Measurements from ENCODE around the gene ADAM22. TPM values are rescaled to one million over a fixed set of nuclear protein-coding genes. Genes with fewer than 3 reads are reported as not detected.

Gene ADAM22
- total and polyA plus RNA-seq, 7 donors = under 0.01 to 3.5 (median 1.4) TPM

GRCh38 chr7:88092676-88092999, 158.6 kb downstream of the ADAM22 start:
- Histone ChIP-seq H3K9me3 (no peaks in the 10 kb centered on the region), H3K4me1 (peaks cover 0 to 6% (median 2%) of the 10 kb centered on the region in 4 donors), H3K4me3 (no peak overlapping the region), H3K27ac (no peak overlapping the region), H3K27me3 (no peaks in the 10 kb centered on the region), H3K36me3 (no peaks in the 10 kb centered on the region)
- intact Hi-C loops (cut with DNase I) = no loop called here
- DNase-seq = no peak
- TF ChIP-seq CTCF (IDR thresholded peaks at IDR 0.05) (no peak), POLR2A (IDR thresholded peaks at IDR 0.05) (no peak), POLR2AphosphoS5 (IDR thresholded peaks at IDR 0.05) (no peak)

GRCh38 chr7:88101769-88102168, 167.7 kb downstream of the ADAM22 start:
- Histone ChIP-seq H3K4me1 (no peaks in the 10 kb centered on the region), H3K27me3 (no peaks in the 10 kb centered on the region), H3K36me3 (no peaks in the 10 kb centered on the region), H3K4me3 (no peak overlapping the region), H3K27ac (no peak overlapping the region), H3K9me3 (no peaks in the 10 kb centered on the region)
- WGBS, 2 donors = 82 to 91% methylated on average over 1 of the region's 1 CpG
- DNase-seq = no peak
- TF ChIP-seq EP300 (IDR thresholded peaks at IDR 0.05) (no peak), CTCF (IDR thresholded peaks at IDR 0.05) (no peak), POLR2AphosphoS5 (IDR thresholded peaks at IDR 0.05) (no peak), POLR2A (IDR thresholded peaks at IDR 0.05) (no peak)
- intact Hi-C loops (cut with DNase I) = no loop called here

- DNase-seq = no peak
- no peaks in the 10 kb centered on the region for H3K4me1 ChIP-seq
- intact Hi-C loops (cut with DNase I) = no loop called here
- H3K27me3 ChIP-seq = no peaks in the 10 kb centered on the region
- no peaks in the 10 kb centered on the region for H3K9me3 ChIP-seq
- no peaks in the 10 kb centered on the region for H3K36me3 ChIP-seq
- no peak overlapping the region for H3K4me3 ChIP-seq
- TF ChIP-seq EP300 (IDR thresholded peaks at IDR 0.05) (no peak), CTCF (IDR thresholded peaks at IDR 0.05) (no peak), POLR2AphosphoS5 (IDR thresholded peaks at IDR 0.05) (no peak), POLR2A (IDR thresholded peaks at IDR 0.05) (no peak)
- 3 to 40% methylated on average over 1 of the region's 1 CpG for WGBS, 2 donors
- H3K27ac ChIP-seq = no peak overlapping the region
These were observed 168.6 kb downstream of the ADAM22 start for GRCh38 chr7:88102675-88103074.

GRCh38 chr7:88104732-88105131, 170.7 kb downstream of the ADAM22 start:
- DNase-seq = no peak
- intact Hi-C loops (cut with DNase I) = no loop called here
- H3K27me3 ChIP-seq = no peaks in the 10 kb centered on the region
- no peaks in the 10 kb centered on the region for H3K9me3 ChIP-seq
- no peaks in the 10 kb centered on the region for H3K4me1 ChIP-seq
- no peak overlapping the region for H3K27ac ChIP-seq
- H3K36me3 ChIP-seq = no peaks in the 10 kb centered on the region
- no peak overlapping the region for H3K4me3 ChIP-seq
- TF ChIP-seq EP300 (IDR thresholded peaks at IDR 0.05) (no peak), POLR2A (IDR thresholded peaks at IDR 0.05) (no peak)
- WGBS, 2 donors = 68 to 86% methylated on average over 2 of the region's 2 CpGs

- Histone ChIP-seq H3K4me3 (no peak overlapping the region), H3K27ac (no peak overlapping the region), H3K4me1 (no peaks in the 10 kb centered on the region), H3K9me3 (no peaks in the 10 kb centered on the region), H3K27me3 (no peaks in the 10 kb centered on the region), H3K36me3 (no peaks in the 10 kb centered on the region)
- WGBS, 2 donors = 74 to 87% methylated on average over 3 of the region's 3 CpGs
- intact Hi-C loops (cut with DNase I) = no loop called here
- no peak for DNase-seq
- TF ChIP-seq CTCF (IDR thresholded peaks at IDR 0.05) = no peak
- no peak for TF ChIP-seq EP300 (IDR thresholded peaks at IDR 0.05)
- TF ChIP-seq POLR2A (IDR thresholded peaks at IDR 0.05) = no peak
- TF ChIP-seq POLR2AphosphoS5 (IDR thresholded peaks at IDR 0.05) = no peak
These were observed 171.2 kb downstream of the ADAM22 start for GRCh38 chr7:88105231-88105630.
